Fibroblast of lung (primary cell): Measurements from ENCODE around the gene EXOC6.

Experiments
- CTCF ChIP-seq, 2 donors: IDR thresholded peaks in 1 of 2; conservative IDR thresholded peaks in 1 of 2; 1 replicate in 1 of 2; 2 replicates in 1 of 2; pipeline ENCODE4 v1.5.1; 2011 to 2012; ENCODE audit warnings: low read length in 2 of 2, control low read depth in 1 of 2, inconsistent platforms in 1 of 2, low read depth in 1 of 2, mild to moderate bottlenecking in 1 of 2
- EZH2 ChIP-seq: IDR thresholded peaks from 2 replicates; pipeline ENCODE4 v1.5.1; 2012; ENCODE audit warnings: low read length, control low read depth, mild to moderate bottlenecking; ENCODE audit errors: missing control alignments

GRCh38 chr10:92913973-92914372 is 65.7 kb downstream of the EXOC6 start:
- TF ChIP-seq CTCF (conservative IDR thresholded peaks at IDR 0.05 in 1 of 2, IDR thresholded peaks at IDR 0.05 in 1 of 2; ENCODE audit: low read depth in 1 of 2, low read length in 2 of 2) (no peak), EZH2 (no peak)
